ENCODE measurements around the gene YY1AP1. TPM values are rescaled to one million over a fixed set of nuclear protein-coding genes. Genes with fewer than 3 reads are reported as not detected.
"Not testable (repeated sequence)": the region's sequence is repeated elsewhere in the genome, so short reads cannot be mapped to it uniquely, and the experiment has no call there.

The YY1AP1 gene
- total and polyA plus RNA-seq, 2 donors (not counting 1 experiment from before 2014, with no cell fraction given): 70.8 to 86.4 TPM

DNA sequence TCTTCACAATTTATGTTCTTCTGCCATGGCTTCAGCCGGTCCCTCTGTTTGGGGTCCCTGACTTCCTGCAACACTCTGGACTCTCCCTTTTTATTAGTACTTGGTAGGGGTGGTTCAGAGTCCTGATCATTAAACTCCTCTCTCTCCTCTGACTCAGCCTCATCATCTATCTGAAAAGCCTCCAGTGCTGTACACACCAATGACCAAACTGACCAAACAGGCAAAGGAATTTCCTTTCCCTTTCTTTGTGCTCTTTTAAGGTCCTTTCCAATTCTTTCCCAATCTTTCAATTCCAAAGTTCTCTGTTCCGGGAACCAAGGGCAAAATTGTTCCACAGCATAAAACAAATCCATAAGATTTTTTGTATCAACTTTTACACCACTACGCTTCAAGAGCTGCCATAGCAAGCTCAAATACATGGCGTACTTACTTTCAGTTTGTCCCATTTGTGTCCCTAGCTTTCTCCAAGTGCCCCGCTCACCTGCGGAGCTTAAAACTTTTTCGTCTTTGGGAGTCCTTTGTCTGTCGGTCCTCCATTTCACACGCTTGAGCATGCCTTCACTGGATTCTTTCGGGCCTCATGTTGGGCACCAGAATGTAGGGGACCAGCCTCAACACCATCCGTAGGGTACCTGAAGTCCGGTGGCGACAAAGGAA is 9.9 kb upstream of the YY1AP1 start:
- Histone ChIP-seq H4K20me1 (ENCODE audit: control insufficient read depth, extremely low read depth, insufficient read depth, low read length) (no peaks in the 10 kb centered on the region), H3K4me2 (ENCODE audit: extremely low read depth, insufficient read depth, low read length) (no peak overlapping the region), H3K79me2 (ENCODE audit: control insufficient read depth, insufficient read depth, low read length) (peaks cover 62% of the 10 kb centered on the region), H3K9me3 (ENCODE audit: control insufficient read depth, insufficient read depth, low read depth, low read length) (no peaks in the 10 kb centered on the region), H3K4me1 (ENCODE audit: control insufficient read depth, extremely low read depth, insufficient read depth, low read length) (no peaks in the 10 kb centered on the region), H3K27ac (ENCODE audit: insufficient read depth, low read length) (no peak overlapping the region), H2AFZ (ENCODE audit: low read length) (no peak overlapping the region), H3K36me3 (ENCODE audit: control insufficient read depth, insufficient read depth, low read length) (no peaks in the 10 kb centered on the region), H3K27me3 (ENCODE audit: control insufficient read depth, insufficient read depth, low read length) (no peaks in the 10 kb centered on the region), H3K9ac (ENCODE audit: insufficient read depth, low read length) (no peak overlapping the region), H3K4me3 (replicated peaks in 1 of 4; ENCODE audit: control extremely low read depth in 1 of 4, insufficient read depth in 1 of 4, low read depth in 3 of 4, low read length in 4 of 4) (no peak overlapping the region)
- peak; percentile 15 to 78 for DNase-seq (ENCODE audit: low read depth in 2 of 2)
- TF ChIP-seq, protein P1, sequence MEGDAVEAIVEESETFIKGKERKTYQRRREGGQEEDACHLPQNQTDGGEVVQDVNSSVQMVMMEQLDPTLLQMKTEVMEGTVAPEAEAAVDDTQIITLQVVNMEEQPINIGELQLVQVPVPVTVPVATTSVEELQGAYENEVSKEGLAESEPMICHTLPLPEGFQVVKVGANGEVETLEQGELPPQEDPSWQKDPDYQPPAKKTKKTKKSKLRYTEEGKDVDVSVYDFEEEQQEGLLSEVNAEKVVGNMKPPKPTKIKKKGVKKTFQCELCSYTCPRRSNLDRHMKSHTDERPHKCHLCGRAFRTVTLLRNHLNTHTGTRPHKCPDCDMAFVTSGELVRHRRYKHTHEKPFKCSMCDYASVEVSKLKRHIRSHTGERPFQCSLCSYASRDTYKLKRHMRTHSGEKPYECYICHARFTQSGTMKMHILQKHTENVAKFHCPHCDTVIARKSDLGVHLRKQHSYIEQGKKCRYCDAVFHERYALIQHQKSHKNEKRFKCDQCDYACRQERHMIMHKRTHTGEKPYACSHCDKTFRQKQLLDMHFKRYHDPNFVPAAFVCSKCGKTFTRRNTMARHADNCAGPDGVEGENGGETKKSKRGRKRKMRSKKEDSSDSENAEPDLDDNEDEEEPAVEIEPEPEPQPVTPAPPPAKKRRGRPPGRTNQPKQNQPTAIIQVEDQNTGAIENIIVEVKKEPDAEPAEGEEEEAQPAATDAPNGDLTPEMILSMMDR (conservative IDR thresholded peaks at IDR 0.05 in 1 of 2, IDR thresholded peaks at IDR 0.05 in 1 of 2; ENCODE audit: low read depth in 1 of 2, low read length in 2 of 2): no peak
- TF ChIP-seq EZH2 (IDR thresholded peaks at IDR 0.05; ENCODE audit: low read length, missing control alignments): no peak

DNA sequence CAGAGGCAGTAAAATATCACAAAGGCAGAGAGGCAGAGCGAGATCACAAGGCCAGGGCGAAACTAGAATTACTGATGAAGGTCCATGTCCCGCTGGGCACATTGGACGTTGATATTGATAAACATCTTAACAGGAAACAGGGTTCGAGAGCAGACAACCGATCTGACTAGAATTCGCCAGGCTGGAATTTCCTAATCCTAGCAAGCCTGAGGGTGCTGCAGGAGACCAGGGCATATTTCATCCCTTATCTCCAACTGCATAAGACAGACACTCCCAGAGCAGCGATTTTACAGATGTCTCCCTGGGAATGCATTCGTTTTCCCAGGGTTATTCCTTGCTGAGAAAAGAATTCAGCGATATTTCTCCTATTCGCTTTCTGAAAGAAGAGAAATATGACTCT is 9.0 kb upstream of the YY1AP1 start:
- H3K27me3 ChIP-seq (ENCODE audit: control insufficient read depth, insufficient read depth, low read length); H3K4me2 ChIP-seq (ENCODE audit: extremely low read depth, insufficient read depth, low read length); H3K36me3 ChIP-seq (ENCODE audit: control insufficient read depth, insufficient read depth, low read length); H3K9ac ChIP-seq (ENCODE audit: insufficient read depth, low read length); H3K4me1 ChIP-seq (ENCODE audit: control insufficient read depth, extremely low read depth, insufficient read depth, low read length); H3K9me3 ChIP-seq (ENCODE audit: control insufficient read depth, insufficient read depth, low read depth, low read length); H3K27ac ChIP-seq (ENCODE audit: insufficient read depth, low read length); DNase-seq (ENCODE audit: low read depth in 2 of 2); H4K20me1 ChIP-seq (ENCODE audit: control insufficient read depth, extremely low read depth, insufficient read depth, low read length); H3K4me3 ChIP-seq (replicated peaks in 1 of 4; ENCODE audit: control extremely low read depth in 1 of 4, insufficient read depth in 1 of 4, low read depth in 3 of 4, low read length in 4 of 4); H2AFZ ChIP-seq (ENCODE audit: low read length): not testable (repeated sequence)
- peaks cover 65% of the 10 kb centered on the region for H3K79me2 ChIP-seq (ENCODE audit: control insufficient read depth, insufficient read depth, low read length)

DNA sequence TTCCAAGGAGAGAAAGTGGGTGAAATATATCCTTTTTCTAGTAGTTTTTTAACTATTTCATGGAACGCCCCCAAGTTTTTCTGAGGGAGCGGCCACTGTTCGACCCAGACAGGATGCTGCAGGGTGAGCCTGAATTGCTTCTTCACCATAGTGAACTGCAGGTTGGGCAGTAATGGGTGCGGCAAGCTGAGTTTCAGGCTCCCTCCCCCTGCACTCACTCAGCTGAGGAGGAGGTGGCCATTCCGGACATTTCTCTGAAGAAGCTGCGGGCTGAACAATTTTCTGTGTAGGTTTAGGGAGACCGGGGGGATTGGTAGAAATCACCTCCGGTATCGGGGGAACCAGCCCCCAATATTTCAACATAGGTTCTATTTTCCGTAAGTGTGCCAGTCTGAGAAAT is 8.5 kb upstream of the YY1AP1 start:
- H4K20me1 ChIP-seq (ENCODE audit: control insufficient read depth, extremely low read depth, insufficient read depth, low read length): no peaks in the 10 kb centered on the region

More for the DNA sequence above, 8.5 kb upstream of the YY1AP1 start:
- TF ChIP-seq, protein P1 (conservative IDR thresholded peaks at IDR 0.05 in 1 of 2, IDR thresholded peaks at IDR 0.05 in 1 of 2; ENCODE audit: low read depth in 1 of 2, low read length in 2 of 2): no peak
- no peak for TF ChIP-seq EZH2 (IDR thresholded peaks at IDR 0.05; ENCODE audit: low read length, missing control alignments)
- Histone ChIP-seq H3K4me1 (ENCODE audit: control insufficient read depth, extremely low read depth, insufficient read depth, low read length) (no peaks in the 10 kb centered on the region), H3K27ac (ENCODE audit: insufficient read depth, low read length) (no peak overlapping the region), H3K9me3 (ENCODE audit: control insufficient read depth, insufficient read depth, low read depth, low read length) (no peaks in the 10 kb centered on the region), H3K9ac (ENCODE audit: insufficient read depth, low read length) (no peak overlapping the region), H3K27me3 (ENCODE audit: control insufficient read depth, insufficient read depth, low read length) (no peaks in the 10 kb centered on the region), H3K36me3 (ENCODE audit: control insufficient read depth, insufficient read depth, low read length) (no peaks in the 10 kb centered on the region), H2AFZ (ENCODE audit: low read length) (no peak overlapping the region), H3K4me3 (replicated peaks in 1 of 4; ENCODE audit: control extremely low read depth in 1 of 4, insufficient read depth in 1 of 4, low read depth in 3 of 4, low read length in 4 of 4) (no peak overlapping the region), H3K4me2 (ENCODE audit: extremely low read depth, insufficient read depth, low read length) (no peak overlapping the region), H3K79me2 (ENCODE audit: control insufficient read depth, insufficient read depth, low read length) (peaks cover 66% of the 10 kb centered on the region)
- DNase-seq (ENCODE audit: low read depth in 2 of 2): no peak

Measured in fibroblast of lung (primary cell).